Measurements from ENCODE around the gene LRPPRC. TPM values are rescaled to one million over a fixed set of nuclear protein-coding genes. Genes with fewer than 3 reads are reported as not detected.

The LRPPRC gene
- total RNA-seq, 1 donor from 2014 or later: 179 TPM

DNA sequence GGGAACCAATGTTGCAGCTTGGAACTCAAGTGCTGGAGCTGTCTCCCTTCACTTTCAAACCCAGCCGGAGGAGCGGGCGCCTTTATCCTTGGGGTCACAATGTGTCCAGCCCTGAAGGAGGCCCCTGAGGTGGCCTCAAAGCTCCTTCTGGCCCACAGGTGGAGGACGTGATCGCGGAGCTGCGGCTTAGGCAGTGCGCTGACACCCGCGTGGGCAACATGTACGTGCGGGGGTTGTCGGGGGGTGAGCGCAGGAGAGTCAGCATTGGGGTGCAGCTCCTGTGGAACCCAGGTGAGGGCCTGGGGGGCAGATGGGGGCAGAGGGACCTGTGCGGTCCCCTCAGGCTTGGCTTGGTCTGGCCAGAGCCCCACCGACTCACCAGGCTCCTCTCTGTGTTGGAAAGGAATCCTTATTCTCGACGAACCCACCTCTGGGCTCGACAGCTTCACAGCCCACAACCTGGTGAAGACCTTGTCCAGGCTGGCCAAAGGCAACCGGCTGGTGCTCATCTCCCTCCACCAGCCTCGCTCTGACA lies 143.5 kb downstream of the LRPPRC start:
- peak; percentile 43 for DNase-seq
- no peaks in the 10 kb centered on the region for H3K4me1 Mint-ChIP-seq
- no peaks in the 10 kb centered on the region for H3K9me3 Mint-ChIP-seq
- intact Hi-C loops (cut with micrococcal nuclease): no loop called here
- no peaks in the 10 kb centered on the region for H3K36me3 Mint-ChIP-seq (ENCODE audit: low read depth)
- H3K4me3 Mint-ChIP-seq: no peak overlapping the region
- H3K27ac Mint-ChIP-seq: no peak overlapping the region
- H3K27me3 Mint-ChIP-seq: peaks cover 13% of the 10 kb centered on the region

DNA sequence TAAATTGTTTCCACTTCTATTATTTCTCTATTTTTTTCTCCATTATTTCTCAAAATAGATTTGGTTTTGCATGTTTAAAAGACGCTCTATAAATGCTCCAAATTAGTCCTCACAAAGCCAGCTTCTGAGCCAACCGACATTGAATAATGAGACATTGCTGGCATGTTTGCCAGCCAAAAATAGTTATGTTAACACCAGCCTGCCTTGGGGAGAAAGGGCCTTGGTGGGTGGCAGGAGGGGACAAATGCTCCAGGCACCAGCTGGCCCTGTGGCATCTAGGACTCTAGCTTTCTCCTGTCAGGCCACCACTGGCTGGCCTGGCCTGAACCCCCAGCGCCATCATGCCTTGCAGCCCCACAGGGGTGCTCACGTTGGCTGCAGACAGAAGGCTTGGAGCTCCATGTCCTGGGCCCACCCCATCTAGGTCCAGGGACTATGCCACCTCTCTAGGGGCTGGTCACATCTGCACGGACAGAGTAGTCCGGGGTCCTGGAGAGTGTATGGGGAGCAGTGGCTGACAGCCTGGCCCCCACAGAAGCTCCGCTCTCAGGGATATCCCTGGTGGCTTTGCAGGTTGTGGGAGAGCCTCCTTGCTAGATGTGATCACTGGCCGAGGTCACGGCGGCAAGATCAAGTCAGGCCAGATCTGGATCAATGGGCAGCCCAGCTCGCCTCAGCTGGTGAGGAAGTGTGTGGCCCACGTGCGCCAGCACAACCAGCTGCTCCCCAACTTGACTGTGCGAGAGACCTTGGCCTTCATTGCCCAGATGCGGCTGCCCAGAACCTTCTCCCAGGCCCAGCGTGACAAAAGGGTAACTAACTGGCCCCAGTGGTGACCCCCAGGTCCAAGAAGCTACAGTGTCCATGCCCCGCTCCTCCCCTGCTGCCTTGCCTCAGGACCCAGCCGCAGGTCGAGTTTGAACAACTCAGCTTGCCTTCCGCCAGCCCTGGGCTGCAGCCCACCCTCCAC lies 144.5 kb downstream of the LRPPRC start:
- Mint-ChIP-seq H3K4me3 (no peak overlapping the region), H3K9me3 (no peaks in the 10 kb centered on the region), H3K27ac (no peak overlapping the region), H3K4me1 (no peaks in the 10 kb centered on the region), H3K36me3 (ENCODE audit: low read depth) (no peaks in the 10 kb centered on the region), H3K27me3 (peaks cover 7% of the 10 kb centered on the region)
- intact Hi-C loops (cut with micrococcal nuclease): no loop called here
- DNase-seq: peak; percentile 34

DNA sequence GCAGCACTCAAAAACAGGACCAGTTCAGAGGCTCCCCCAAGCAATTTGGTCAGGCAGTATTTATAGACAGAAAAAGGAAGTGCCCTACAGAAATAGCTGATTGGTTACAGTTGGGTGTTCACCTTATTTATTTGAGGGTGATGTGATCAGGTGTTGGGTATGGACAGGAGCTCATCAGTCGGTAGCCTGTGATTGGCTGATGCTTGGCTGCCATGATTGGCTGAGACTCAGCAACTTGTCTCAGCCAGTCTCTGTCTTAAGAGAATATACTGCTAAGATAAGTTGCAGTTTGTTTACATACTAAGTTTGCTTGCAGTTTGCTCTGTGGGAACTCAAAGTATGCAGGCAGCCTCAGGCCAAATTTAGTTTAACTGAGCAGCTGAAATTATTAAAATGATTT lies 147.6 kb downstream of the LRPPRC start:
- Mint-ChIP-seq H3K4me1 (no peaks in the 10 kb centered on the region), H3K9me3 (no peaks in the 10 kb centered on the region)

GRCh38 chr2:43846140-43846793 lies 149.5 kb downstream of the LRPPRC start:
- H3K9me3 Mint-ChIP-seq: no peaks in the 10 kb centered on the region
- H3K4me3 Mint-ChIP-seq: no peak overlapping the region
- intact Hi-C loops (cut with micrococcal nuclease): no loop called here
- DNase-seq: peak; percentile 40
- H3K27ac Mint-ChIP-seq: no peak overlapping the region
- H3K27me3 Mint-ChIP-seq: peaks cover 5% of the 10 kb centered on the region
- H3K36me3 Mint-ChIP-seq (ENCODE audit: low read depth): no peaks in the 10 kb centered on the region
- no peaks in the 10 kb centered on the region for H3K4me1 Mint-ChIP-seq

More for the DNA sequence above, 147.6 kb downstream of the LRPPRC start:
- Mint-ChIP-seq H3K4me3 (no peak overlapping the region), H3K36me3 (ENCODE audit: low read depth) (no peaks in the 10 kb centered on the region), H3K27ac (no peak overlapping the region), H3K27me3 (peaks cover 5% of the 10 kb centered on the region)
- intact Hi-C loops (cut with micrococcal nuclease): no loop called here
- DNase-seq: peak; percentile 34

GRCh38 chr2:43845181-43845580 lies 150.6 kb downstream of the LRPPRC start:
- intact Hi-C loops (cut with micrococcal nuclease): no loop called here
- H3K9me3 Mint-ChIP-seq: no peaks in the 10 kb centered on the region
- peak; percentile 25 for DNase-seq
- no peak overlapping the region for H3K27ac Mint-ChIP-seq
- H3K36me3 Mint-ChIP-seq (ENCODE audit: low read depth): no peaks in the 10 kb centered on the region
- H3K27me3 Mint-ChIP-seq: peaks cover 7% of the 10 kb centered on the region
- no peak overlapping the region for H3K4me3 Mint-ChIP-seq
- H3K4me1 Mint-ChIP-seq: no peaks in the 10 kb centered on the region

GRCh38 chr2:43842866-43843226 lies 152.9 kb downstream of the LRPPRC start:
- H3K36me3 Mint-ChIP-seq (ENCODE audit: low read depth): no peaks in the 10 kb centered on the region
- DNase-seq: peak; percentile 25
- H3K9me3 Mint-ChIP-seq: no peaks in the 10 kb centered on the region
- intact Hi-C loops (cut with micrococcal nuclease): no loop called here
- no peaks in the 10 kb centered on the region for H3K4me1 Mint-ChIP-seq
- H3K27ac Mint-ChIP-seq: no peak overlapping the region
- H3K27me3 Mint-ChIP-seq: peaks cover 5% of the 10 kb centered on the region
- H3K4me3 Mint-ChIP-seq: no peak overlapping the region

DNA sequence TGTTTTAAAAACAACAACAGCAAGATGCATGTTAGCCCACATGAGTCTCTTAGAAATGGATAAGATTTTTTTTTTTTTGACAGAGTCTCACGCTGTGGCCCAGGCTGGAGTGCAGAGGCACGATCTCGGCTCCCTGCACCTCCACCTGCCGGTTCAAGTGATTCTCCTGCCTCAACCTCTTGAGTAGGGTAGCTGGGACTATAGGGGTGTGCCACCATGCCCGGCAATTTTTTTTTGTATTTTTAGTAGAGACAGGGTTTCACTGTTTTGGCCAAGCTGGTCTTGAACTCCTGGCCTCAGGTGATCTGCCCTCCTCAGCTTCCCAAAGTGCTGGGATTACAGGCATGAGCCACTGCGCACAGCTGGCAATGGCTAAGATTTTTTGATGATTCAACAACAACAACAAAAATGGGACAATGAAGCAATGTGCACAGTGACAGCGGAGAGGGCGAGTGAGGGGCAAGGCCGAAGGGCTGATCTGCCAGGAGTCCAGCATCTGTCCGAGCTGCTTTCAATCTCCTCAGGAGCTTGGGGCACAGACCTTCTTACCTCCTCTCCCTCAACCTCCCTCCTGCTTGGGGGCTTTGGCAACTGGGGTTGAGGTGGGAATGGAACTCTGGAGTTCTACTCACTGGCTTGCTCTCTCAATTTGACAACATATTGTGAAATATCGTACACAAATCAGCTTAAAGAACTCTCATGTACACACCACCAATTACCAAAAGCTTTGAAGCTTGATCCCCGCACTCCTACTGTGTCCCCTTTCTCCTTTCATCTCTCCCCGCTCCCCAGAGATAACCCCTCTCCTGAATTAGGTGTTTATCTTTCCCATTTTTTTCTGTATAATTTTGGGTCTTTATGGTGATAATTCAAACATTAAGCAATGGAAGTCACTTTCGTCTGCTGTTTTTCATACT lies 153.6 kb downstream of the LRPPRC start:
- H3K9me3 Mint-ChIP-seq: no peaks in the 10 kb centered on the region
- no peak overlapping the region for H3K27ac Mint-ChIP-seq
- H3K4me1 Mint-ChIP-seq: no peaks in the 10 kb centered on the region
- peaks cover 4% of the 10 kb centered on the region for H3K27me3 Mint-ChIP-seq
- H3K4me3 Mint-ChIP-seq: no peak overlapping the region
- no peaks in the 10 kb centered on the region for H3K36me3 Mint-ChIP-seq (ENCODE audit: low read depth)
- peak; percentile 34 for DNase-seq
- intact Hi-C loops (cut with micrococcal nuclease): no loop called here

- H3K9me3 Mint-ChIP-seq: no peaks in the 10 kb centered on the region
- DNase-seq: peak; percentile 44
- no peaks in the 10 kb centered on the region for H3K36me3 Mint-ChIP-seq (ENCODE audit: low read depth)
- no peak overlapping the region for H3K27ac Mint-ChIP-seq
- no peak overlapping the region for H3K4me3 Mint-ChIP-seq
- peaks cover 2% of the 10 kb centered on the region for H3K27me3 Mint-ChIP-seq
- intact Hi-C loops (cut with micrococcal nuclease): no loop called here
- H3K4me1 Mint-ChIP-seq: no peaks in the 10 kb centered on the region
Observed at GRCh38 chr2:43840965-43841364, 154.8 kb downstream of the LRPPRC start.

DNA sequence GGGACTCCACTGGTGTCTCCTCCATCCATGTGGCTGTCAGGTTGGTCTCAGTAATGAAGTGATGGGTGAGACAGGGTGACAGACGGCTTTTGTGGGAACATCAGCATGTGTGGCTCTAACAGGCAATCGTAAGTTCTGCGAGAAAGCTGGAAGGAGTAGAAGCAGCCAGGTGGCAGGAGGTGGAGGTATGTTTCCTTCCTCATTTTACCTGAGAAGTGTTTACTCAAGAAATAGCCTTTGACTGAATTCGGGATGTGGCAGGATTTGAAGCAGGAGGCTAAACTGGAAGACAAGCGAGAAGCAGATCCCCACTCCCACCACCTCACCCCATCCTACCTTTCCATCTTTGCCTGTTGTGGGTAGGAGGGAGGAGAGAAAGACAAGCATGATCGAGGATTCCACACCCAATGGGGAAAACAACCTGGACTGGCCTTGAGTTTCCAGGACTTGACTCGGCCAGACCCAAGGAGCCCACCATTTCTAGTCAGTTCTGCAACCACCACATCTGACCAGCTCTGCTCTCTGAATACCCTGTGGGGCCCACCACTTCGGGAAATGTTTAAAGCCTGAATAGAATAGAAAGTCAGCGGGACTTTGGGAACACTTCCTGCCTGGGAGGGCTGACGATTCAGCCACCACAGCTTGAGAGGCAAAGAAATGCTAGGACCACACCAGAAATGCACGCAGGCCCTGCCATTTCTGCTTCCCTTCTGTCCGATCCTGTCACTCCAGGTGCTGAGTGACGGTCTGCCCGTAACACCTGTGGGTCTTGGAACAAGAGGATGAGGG lies 155.8 kb downstream of the LRPPRC start:
- peaks cover 3% of the 10 kb centered on the region for H3K27me3 Mint-ChIP-seq
- no peaks in the 10 kb centered on the region for H3K4me1 Mint-ChIP-seq
- H3K9me3 Mint-ChIP-seq: no peaks in the 10 kb centered on the region
- no peak overlapping the region for H3K27ac Mint-ChIP-seq
- intact Hi-C loops (cut with micrococcal nuclease): no loop called here
- peak; percentile 41 for DNase-seq
- no peaks in the 10 kb centered on the region for H3K36me3 Mint-ChIP-seq (ENCODE audit: low read depth)
- no peak overlapping the region for H3K4me3 Mint-ChIP-seq

GRCh38 chr2:43838560-43839267 lies 157.1 kb downstream of the LRPPRC start, which contains the start of the genes ABCG5 and ABCG8:
Gene ABCG5, minus strand, starts transcription at chr2:43838839. Its CDS starts 160 bp downstream, at chr2:43838679.
Gene ABCG8, plus strand, starts transcription at chr2:43838971. Its CDS starts 83 bp downstream, at chr2:43839054.
- Mint-ChIP-seq H3K4me1 (no peaks in the 10 kb centered on the region), H3K27me3 (peaks cover 3% of the 10 kb centered on the region), H3K9me3 (no peaks in the 10 kb centered on the region), H3K4me3 (no peak within 1 kb of the TSS), H3K36me3 (ENCODE audit: low read depth) (no peaks in the 10 kb centered on the region), H3K27ac (no peak within 1 kb of the TSS)
- intact Hi-C loops (cut with micrococcal nuclease): no loop called here
- DNase-seq: peak; percentile 47

DNA sequence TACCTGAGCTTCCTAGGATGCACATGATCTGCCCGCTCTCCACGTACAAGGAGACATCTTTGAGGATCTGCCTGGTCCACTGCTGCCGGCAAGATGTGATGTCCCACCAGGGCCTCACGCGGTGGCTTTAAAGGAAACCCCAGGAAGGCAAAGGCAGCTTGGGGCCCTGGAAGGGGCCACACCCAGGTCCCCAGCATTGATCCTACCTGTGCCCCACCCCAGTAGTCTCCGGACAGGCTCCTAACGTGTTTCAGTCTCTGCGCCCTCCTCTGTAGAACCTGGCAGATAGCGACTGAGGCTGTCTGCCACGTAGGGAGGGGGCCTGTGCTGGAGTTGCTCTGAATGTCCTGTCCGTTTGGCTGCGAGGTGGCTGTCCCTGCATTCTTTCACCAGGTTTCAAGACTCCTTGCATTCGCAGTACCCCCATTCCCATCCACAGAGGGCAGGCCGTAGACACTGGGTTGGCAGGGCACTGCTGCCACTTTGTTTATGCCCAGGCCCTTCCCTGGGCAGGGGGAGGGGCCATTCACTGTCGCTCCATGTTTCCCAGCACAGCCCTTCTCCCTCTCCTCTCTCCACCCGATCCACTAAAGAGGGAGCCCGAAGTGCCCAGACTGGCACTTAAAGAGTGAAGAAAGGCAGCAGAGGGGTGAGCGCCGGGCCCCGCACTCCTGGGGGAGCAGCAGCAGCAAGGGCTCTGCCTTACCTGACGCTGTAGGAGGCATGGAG lies 157.8 kb downstream of the LRPPRC start:
- Mint-ChIP-seq H3K4me1 (no peaks in the 10 kb centered on the region), H3K27me3 (peaks cover 4% of the 10 kb centered on the region), H3K36me3 (ENCODE audit: low read depth) (no peaks in the 10 kb centered on the region), H3K27ac (no peak overlapping the region), H3K4me3 (no peak overlapping the region), H3K9me3 (no peaks in the 10 kb centered on the region)
- intact Hi-C loops (cut with micrococcal nuclease): no loop called here
- DNase-seq: peak; percentile 42

- Mint-ChIP-seq H3K27ac (no peak overlapping the region), H3K4me1 (no peaks in the 10 kb centered on the region), H3K27me3 (peaks cover 6% of the 10 kb centered on the region), H3K36me3 (ENCODE audit: low read depth) (no peaks in the 10 kb centered on the region), H3K4me3 (no peak overlapping the region), H3K9me3 (no peaks in the 10 kb centered on the region)
- DNase-seq: no peak
- intact Hi-C loops (cut with micrococcal nuclease): no loop called here
Observed at GRCh38 chr2:43837033-43837432, 158.8 kb downstream of the LRPPRC start.

All from activated CD4-positive, alpha-beta T cell treated with anti-CD3 and anti-CD28 coated beads, Interleukin-2, amount 10 ng/mL, durations not matched to agents 24 days and 14 days (primary cell).